Mesenchymal stem cell (in vitro differentiated cells and primary cell): Measurements from ENCODE around the gene C10orf90.
A peak's percentile ranks its signal among the peaks of the same experiment; 100 is the strongest.

Experiments
- DNase-seq: peaks from one replicate; pipeline ENCODE4 v3.0.0-alpha.2; 2013
- H2AFZ ChIP-seq: one replicate; pipeline ENCODE4 v1.6.1; 2013; ENCODE audit warnings: low read depth, mild to moderate bottlenecking, control low read depth, inconsistent platforms, low read length, moderate library complexity
- H2AK5ac ChIP-seq: 2 replicates; pipeline ENCODE4 v1.6.1; 2013; ENCODE audit warnings: low read length, moderate library complexity, mild to moderate bottlenecking, inconsistent platforms; ENCODE audit not compliant: severe bottlenecking
- H2BK120ac ChIP-seq: one replicate; pipeline ENCODE4 v1.6.1; 2013; ENCODE audit warnings: low read depth, mild to moderate bottlenecking, inconsistent platforms, low read length, moderate library complexity
- H2BK12ac ChIP-seq, 2 experiments: one replicate each; pipeline ENCODE4 v1.6.1; 2013; ENCODE audit warnings: inconsistent platforms in 2 of 2, low read length in 2 of 2, mild to moderate bottlenecking in 2 of 2, moderate library complexity in 2 of 2, control low read depth in 1 of 2
- H2BK15ac ChIP-seq: one replicate; pipeline ENCODE4 v1.6.1; 2013; ENCODE audit warnings: mild to moderate bottlenecking, low read depth, inconsistent platforms; ENCODE audit not compliant: poor library complexity, severe bottlenecking
- H2BK5ac ChIP-seq: 2 replicates; pipeline ENCODE4 v1.6.1; 2013; ENCODE audit warnings: low read depth, mild to moderate bottlenecking, low read length, control low read depth, inconsistent platforms; ENCODE audit not compliant: poor library complexity, severe bottlenecking
- H3K14ac ChIP-seq, 2 experiments: one replicate each; pipeline ENCODE4 v1.6.1; 2013; ENCODE audit warnings: inconsistent platforms in 2 of 2, low read length in 2 of 2, control low read depth in 1 of 2, mild to moderate bottlenecking in 1 of 2, moderate library complexity in 1 of 2
- H3K18ac ChIP-seq, 2 experiments: one replicate each; pipeline ENCODE4 v1.6.1; 2013; ENCODE audit warnings: inconsistent platforms in 2 of 2, low read length in 2 of 2, control low read depth in 1 of 2, low read depth in 1 of 2, mild to moderate bottlenecking in 1 of 2
- H3K23ac ChIP-seq, 2 experiments: one replicate each; pipeline ENCODE4 v1.6.1; 2013; ENCODE audit warnings: inconsistent platforms in 2 of 2, low read length in 2 of 2, mild to moderate bottlenecking in 2 of 2, moderate library complexity in 2 of 2, control low read depth in 1 of 2
- H3K27ac ChIP-seq: 2 replicates; pipeline ENCODE4 v1.5.1; 2013; ENCODE audit warnings: mild to moderate bottlenecking, moderate library complexity, low read length, control low read depth, inconsistent platforms; ENCODE audit not compliant: poor library complexity, severe bottlenecking
- H3K27me3 ChIP-seq, 2 experiments: 2 replicates each; pipeline versions ENCODE4 v1.6.1 to v1.7.0; 2013; ENCODE audit warnings: low read length in 2 of 2, mild to moderate bottlenecking in 2 of 2, moderate library complexity in 2 of 2, control low read depth in 1 of 2, inconsistent platforms in 1 of 2; ENCODE audit not compliant: control insufficient read depth in 1 of 2, insufficient read depth in 1 of 2
- H3K36me3 ChIP-seq, 2 experiments: 2 replicates each; pipeline versions ENCODE4 v1.6.1 to v1.7.0; 2013; ENCODE audit warnings: low read length in 2 of 2, control low read depth in 1 of 2, inconsistent platforms in 1 of 2, low read depth in 1 of 2, mild to moderate bottlenecking in 1 of 2; ENCODE audit not compliant: insufficient read depth in 2 of 2, control insufficient read depth in 1 of 2
- H3K4ac ChIP-seq, 2 experiments: one replicate each; pipeline ENCODE4 v1.6.1; 2013; ENCODE audit warnings: inconsistent platforms in 2 of 2, low read length in 2 of 2, mild to moderate bottlenecking in 2 of 2, moderate library complexity in 2 of 2, control low read depth in 1 of 2, low read depth in 1 of 2
- H3K4me1 ChIP-seq: 2 replicates; pipeline ENCODE4 v1.6.1; 2013; ENCODE audit warnings: low read depth, low read length, control low read depth; ENCODE audit not compliant: control insufficient read depth, insufficient read depth
- H3K4me2 ChIP-seq: 2 replicates; pipeline ENCODE4 v1.6.1; 2013; ENCODE audit warnings: low read length, mild to moderate bottlenecking, inconsistent platforms; ENCODE audit not compliant: poor library complexity, severe bottlenecking
- H3K4me3 ChIP-seq, 2 experiments: 2 replicates each; pipeline versions ENCODE4 v1.5.1 to v1.7.0; 2013; ENCODE audit warnings: low read length in 2 of 2, mild to moderate bottlenecking in 2 of 2, control low read depth in 1 of 2, low read depth in 1 of 2; ENCODE audit not compliant: insufficient read depth in 1 of 2
- H3K79me1 ChIP-seq: replicated peaks from 2 replicates; pipeline ENCODE4 v1.6.1; 2013; ENCODE audit warnings: mild to moderate bottlenecking, control low read depth, low read length, inconsistent platforms; ENCODE audit not compliant: poor library complexity, severe bottlenecking
- H3K9ac ChIP-seq: 2 replicates; pipeline ENCODE4 v1.7.0; 2013; ENCODE audit warnings: mild to moderate bottlenecking, low read length, moderate library complexity
- H3K9me3 ChIP-seq: 2 replicates; pipeline ENCODE4 v1.7.0; 2013; ENCODE audit warnings: mild to moderate bottlenecking, low read length; ENCODE audit not compliant: control insufficient read depth
- H4K8ac ChIP-seq: one replicate; pipeline ENCODE4 v1.6.1; 2013; ENCODE audit warnings: inconsistent platforms, mild to moderate bottlenecking, low read length, moderate library complexity
- H4K91ac ChIP-seq: one replicate; pipeline ENCODE4 v1.6.1; 2013; ENCODE audit warnings: mild to moderate bottlenecking, low read length, inconsistent platforms
- WGBS: methylation state at CpG from one replicate; pipeline ENCODE4 v1.1.7; 2013; ENCODE audit warnings: mixed read lengths; 5-methylcytosine and 5-hydroxymethylcytosine counted together

Gene C10orf90

DNA sequence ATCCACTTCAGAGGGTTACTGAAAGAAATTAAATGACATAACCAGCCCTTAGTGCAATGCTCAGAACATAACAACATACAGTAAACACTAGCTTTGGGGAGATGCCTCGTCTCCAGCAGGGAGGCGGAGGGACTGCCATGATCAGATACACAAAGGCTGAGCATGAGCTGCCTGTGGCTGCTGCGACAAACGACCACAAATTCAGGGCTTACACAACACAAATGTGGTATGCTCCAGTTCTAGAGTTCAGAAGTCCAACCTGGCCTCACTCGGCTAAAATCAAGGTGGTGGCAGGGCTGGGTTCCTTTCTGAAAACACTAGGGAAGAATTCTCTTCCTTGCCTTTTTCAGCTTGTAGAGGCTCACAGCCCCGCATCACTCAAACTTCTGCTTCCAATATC is 154.0 kb downstream of the C10orf90 start:
- 92% methylated on average over 6 of the region's 6 CpGs for WGBS

DNA sequence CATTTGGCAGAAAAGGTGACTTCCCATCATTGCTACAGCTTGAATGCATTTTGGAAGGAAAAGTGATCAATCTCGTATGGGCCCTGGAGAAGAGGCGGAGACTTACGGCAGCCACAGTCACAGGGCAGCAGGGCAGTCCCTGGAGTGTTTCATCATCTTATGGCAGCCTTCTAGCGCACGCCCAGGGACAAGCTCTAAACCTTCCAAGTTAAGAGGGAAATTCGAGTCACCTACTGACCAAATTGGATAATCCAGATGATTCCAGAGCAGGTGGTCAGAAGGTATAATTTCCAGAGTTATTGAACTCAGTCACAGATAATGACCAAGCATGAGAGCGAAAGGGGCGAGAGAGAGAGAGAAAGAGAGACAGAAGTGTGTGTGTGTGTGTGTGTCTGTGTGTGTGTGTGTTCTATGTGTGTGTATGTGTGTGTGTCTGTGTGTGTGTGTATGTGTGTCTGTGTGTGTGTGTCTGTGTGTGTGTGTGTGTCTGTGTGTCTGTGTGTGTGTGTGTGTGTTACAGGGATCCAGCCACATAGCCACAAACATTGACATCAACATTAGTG is 158.5 kb downstream of the C10orf90 start:
- Histone ChIP-seq H3K14ac (no peak overlapping the region), H4K91ac (no peak overlapping the region), H3K4me1 (no peaks in the 10 kb centered on the region), H2BK12ac (no peak overlapping the region), H3K18ac (no peak overlapping the region), H2BK120ac (no peak overlapping the region), H2AFZ (no peak overlapping the region), H3K4me3 (no peak overlapping the region), H3K79me1 (no peaks in the 10 kb centered on the region), H4K8ac (no peak overlapping the region), H3K27ac (no peak overlapping the region), H3K23ac (no peak overlapping the region), H2BK5ac (no peak overlapping the region), H3K27me3 (no peaks in the 10 kb centered on the region), H3K9me3 (peaks cover 5% of the 10 kb centered on the region), H3K4ac (no peak overlapping the region), H3K36me3 (no peaks in the 10 kb centered on the region), H2AK5ac (no peak overlapping the region), H3K4me2 (no peak overlapping the region), H3K9ac (peak overlapping the region; percentile 12), H2BK15ac (no peak overlapping the region)
- WGBS = 74% methylated on average over 8 of the region's 8 CpGs
- DNase-seq = no peak

More for the DNA sequence above, 154.0 kb downstream of the C10orf90 start:
- no peak overlapping the region for H4K8ac ChIP-seq
- no peak overlapping the region for H3K14ac ChIP-seq
- H2BK120ac ChIP-seq = no peak overlapping the region
- no peak overlapping the region for H2BK5ac ChIP-seq
- no peak overlapping the region for H2BK12ac ChIP-seq
- no peak overlapping the region for H3K18ac ChIP-seq
- H3K79me1 ChIP-seq = no peaks in the 10 kb centered on the region
- H3K27ac ChIP-seq = no peak overlapping the region
- no peak overlapping the region for H2BK15ac ChIP-seq
- no peak overlapping the region for H3K9ac ChIP-seq
- DNase-seq = no peak
- no peak overlapping the region for H3K4ac ChIP-seq
- H3K27me3 ChIP-seq = peaks cover 0 to 7% of the 10 kb centered on the region in 2 experiments
- H3K4me1 ChIP-seq = peaks cover 2% of the 10 kb centered on the region
- H2AK5ac ChIP-seq = no peak overlapping the region
- peaks cover 5% of the 10 kb centered on the region for H3K9me3 ChIP-seq
- H3K4me3 ChIP-seq = no peak overlapping the region
- no peak overlapping the region for H3K4me2 ChIP-seq
- no peaks in the 10 kb centered on the region for H3K36me3 ChIP-seq
- H2AFZ ChIP-seq = no peak overlapping the region
- no peak overlapping the region for H3K23ac ChIP-seq
- no peak overlapping the region for H4K91ac ChIP-seq

DNA sequence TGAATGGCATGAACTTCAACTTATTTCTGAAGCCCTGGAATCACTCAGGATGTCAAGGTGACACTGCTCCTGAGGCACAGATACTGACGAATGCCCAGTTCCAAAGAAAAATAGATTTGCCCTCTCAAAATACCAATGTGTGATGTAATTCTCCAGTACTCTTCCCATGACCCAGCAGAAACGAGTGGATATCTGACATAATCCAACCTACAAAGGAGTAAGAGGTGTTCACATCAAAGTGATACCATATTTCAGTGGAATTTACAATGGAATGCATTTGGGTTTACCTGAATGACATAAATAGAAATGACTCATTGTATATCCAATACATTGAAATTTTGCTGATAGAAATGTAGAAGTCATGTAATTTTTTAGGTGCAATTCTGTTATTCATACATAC is 161.3 kb downstream of the C10orf90 start:
- no peak overlapping the region for H3K14ac ChIP-seq
- H3K79me1 ChIP-seq = no peaks in the 10 kb centered on the region
- H3K4ac ChIP-seq = no peak overlapping the region
- no peak overlapping the region for H3K18ac ChIP-seq
- H2AK5ac ChIP-seq = no peak overlapping the region
- H3K27ac ChIP-seq = no peak overlapping the region
- no peak overlapping the region for H3K4me2 ChIP-seq
- no peaks in the 10 kb centered on the region for H3K27me3 ChIP-seq
- H3K9ac ChIP-seq = no peak overlapping the region
- H2BK5ac ChIP-seq = no peak overlapping the region
- no peak overlapping the region for H2BK12ac ChIP-seq
- no peak overlapping the region for H3K4me3 ChIP-seq
- no peaks in the 10 kb centered on the region for H3K4me1 ChIP-seq
- no peak overlapping the region for H2AFZ ChIP-seq
- H3K9me3 ChIP-seq = no peaks in the 10 kb centered on the region
- no peak overlapping the region for H2BK15ac ChIP-seq
- WGBS = 72% methylated on average over 1 of the region's 2 CpGs
- H4K91ac ChIP-seq = no peak overlapping the region
- H4K8ac ChIP-seq = no peak overlapping the region
- H3K23ac ChIP-seq = no peak overlapping the region
- H3K36me3 ChIP-seq = no peaks in the 10 kb centered on the region
- DNase-seq = no peak
- no peak overlapping the region for H2BK120ac ChIP-seq

DNA sequence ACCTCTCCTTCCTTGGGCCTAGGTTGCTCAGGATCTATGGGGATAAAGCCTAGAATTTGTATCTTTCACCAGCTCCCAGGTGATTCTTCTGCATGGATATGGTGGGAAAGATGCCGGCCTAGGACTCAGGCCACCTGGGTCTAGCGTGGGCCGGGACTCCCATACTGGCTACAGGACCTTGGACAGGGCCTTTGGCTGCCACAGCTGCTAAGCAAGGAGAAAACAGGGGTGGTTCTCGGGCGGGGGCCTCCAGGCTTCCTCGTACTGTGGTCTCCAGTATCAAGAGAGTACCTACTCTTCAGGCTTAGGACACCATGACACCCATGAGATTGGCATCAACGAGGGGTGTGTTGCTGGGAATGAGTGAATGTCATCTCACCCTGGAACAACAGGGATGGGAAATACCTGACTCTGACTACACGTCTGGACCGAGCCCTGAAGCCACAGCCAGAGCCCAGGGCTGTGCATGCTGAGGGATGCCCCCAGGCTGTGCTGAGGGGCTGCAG is 161.9 kb downstream of the C10orf90 start:
- Histone ChIP-seq H3K4ac (no peak overlapping the region), H3K79me1 (no peaks in the 10 kb centered on the region), H3K27ac (no peak overlapping the region), H2AK5ac (no peak overlapping the region), H3K9ac (no peak overlapping the region), H2BK15ac (no peak overlapping the region), H4K91ac (no peak overlapping the region), H3K36me3 (no peaks in the 10 kb centered on the region), H3K9me3 (no peaks in the 10 kb centered on the region), H3K4me1 (peaks cover 3% of the 10 kb centered on the region), H2BK5ac (no peak overlapping the region), H3K18ac (no peak overlapping the region), H3K4me3 (no peak overlapping the region), H3K27me3 (no peaks in the 10 kb centered on the region), H3K14ac (no peak overlapping the region), H3K4me2 (no peak overlapping the region), H2AFZ (no peak overlapping the region), H2BK120ac (no peak overlapping the region), H2BK12ac (no peak overlapping the region), H4K8ac (no peak overlapping the region), H3K23ac (no peak overlapping the region)
- WGBS = 81% methylated on average over 9 of the region's 9 CpGs
- no peak for DNase-seq
